Endothelial cell of umbilical vein (primary cell): ENCODE data around the gene COQ2.
"Not testable (repeated sequence)": the region's sequence is repeated elsewhere in the genome, so short reads cannot be mapped to it uniquely, and the experiment has no call there.

Source experiments
- JUN ChIP-seq: IDR thresholded peaks from 2 replicates; pipeline ENCODE4 v1.6.1; 2011; ENCODE audit warnings: borderline replicate concordance, low read depth; ENCODE audit not compliant: insufficient read length, insufficient read depth
- POLR2AphosphoS5 ChIP-seq: IDR thresholded peaks from 2 replicates; pipeline ENCODE4 v1.6.1; 2012; ENCODE audit warnings: low read depth, mild to moderate bottlenecking, control low read depth, low read length, moderate library complexity; ENCODE audit not compliant: insufficient read depth
- TF ChIP-seq, protein P1 (sequence below), 2 donors: IDR thresholded peaks; 1 replicate in 1 of 2; 2 replicates in 1 of 2; pipeline ENCODE4 v1.5.1; 2011; ENCODE audit warnings: low read length in 2 of 2, mild to moderate bottlenecking in 2 of 2, moderate library complexity in 2 of 2, control low read depth in 1 of 2, inconsistent platforms in 1 of 2, low read depth in 1 of 2; ENCODE audit not compliant: insufficient read depth in 1 of 2; ENCODE audit errors: extremely low read depth in 1 of 2

DNA sequence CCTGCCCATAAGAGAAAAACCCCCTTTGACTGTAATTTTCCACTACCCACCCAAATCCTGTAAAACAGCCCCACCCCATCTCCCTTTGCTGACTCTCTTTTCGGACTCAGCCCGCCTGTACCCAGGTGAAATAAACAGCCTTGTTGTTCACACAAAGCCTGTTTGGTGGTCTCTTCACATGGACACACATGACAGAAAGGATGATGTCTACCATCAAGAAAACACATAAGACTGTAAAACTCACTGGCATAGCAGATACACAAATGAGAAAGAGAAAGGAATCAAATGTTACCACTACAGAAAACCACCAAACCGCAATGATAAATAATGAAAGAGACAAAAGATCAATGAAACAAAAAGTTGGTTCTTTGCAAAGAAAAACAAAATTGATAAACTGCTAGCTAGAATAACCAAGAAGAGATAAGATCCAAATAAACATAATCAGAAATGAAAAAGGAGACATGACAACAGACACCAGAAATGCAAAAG lies 48.9 kb downstream of the COQ2 start:
- TF ChIP-seq, protein P1, sequence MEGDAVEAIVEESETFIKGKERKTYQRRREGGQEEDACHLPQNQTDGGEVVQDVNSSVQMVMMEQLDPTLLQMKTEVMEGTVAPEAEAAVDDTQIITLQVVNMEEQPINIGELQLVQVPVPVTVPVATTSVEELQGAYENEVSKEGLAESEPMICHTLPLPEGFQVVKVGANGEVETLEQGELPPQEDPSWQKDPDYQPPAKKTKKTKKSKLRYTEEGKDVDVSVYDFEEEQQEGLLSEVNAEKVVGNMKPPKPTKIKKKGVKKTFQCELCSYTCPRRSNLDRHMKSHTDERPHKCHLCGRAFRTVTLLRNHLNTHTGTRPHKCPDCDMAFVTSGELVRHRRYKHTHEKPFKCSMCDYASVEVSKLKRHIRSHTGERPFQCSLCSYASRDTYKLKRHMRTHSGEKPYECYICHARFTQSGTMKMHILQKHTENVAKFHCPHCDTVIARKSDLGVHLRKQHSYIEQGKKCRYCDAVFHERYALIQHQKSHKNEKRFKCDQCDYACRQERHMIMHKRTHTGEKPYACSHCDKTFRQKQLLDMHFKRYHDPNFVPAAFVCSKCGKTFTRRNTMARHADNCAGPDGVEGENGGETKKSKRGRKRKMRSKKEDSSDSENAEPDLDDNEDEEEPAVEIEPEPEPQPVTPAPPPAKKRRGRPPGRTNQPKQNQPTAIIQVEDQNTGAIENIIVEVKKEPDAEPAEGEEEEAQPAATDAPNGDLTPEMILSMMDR (IDR thresholded peaks at IDR 0.05; ENCODE audit: extremely low read depth in 1 of 2, insufficient read depth in 1 of 2, low read depth in 1 of 2, low read length in 2 of 2), result not testable (repeated sequence)
- not testable (repeated sequence) for TF ChIP-seq POLR2AphosphoS5, JUN
